Caco-2 (cell line): ENCODE data around the gene P2RX7. TPM values are rescaled to one million over a fixed set of nuclear protein-coding genes. Genes with fewer than 3 reads are reported as not detected.
A peak's percentile ranks its signal among the peaks of the same experiment; 100 is the strongest.

Experiments
- BruUV-seq: library from RNA; stranded (reverse); fragments of 400-500 nt; replicated peaks from 2 replicates; lab custom pipeline; 2021; lab: Mats Ljungman, UMichigan
- CTCF ChIA-PET: fragments of 300-600 bp; sonication (Branson Sonifier 250); formaldehyde crosslinking; loops from one replicate; lab custom pipeline; 2022; ENCODE audit warnings: antibody characterized with exemption; lab: Charles Lee
- POLR2A ChIA-PET: fragments of 300-600 bp; sonication (Branson Sonifier 250); formaldehyde crosslinking; loops from one replicate; lab custom pipeline; 2022; ENCODE audit warnings: antibody characterized with exemption; lab: Charles Lee
- DNase-seq, 2 experiments: peaks; one replicate each; pipeline versions ENCODE4 v3.0.0 to v3.0.0-alpha.2; 2020 to 2022
- H3K27me3 ChIP-seq: replicated peaks from 2 replicates; pipeline ENCODE4 v1.6.0; 2011; ENCODE audit warnings: low read length; ENCODE audit not compliant: control insufficient read depth, insufficient read depth
- H3K36me3 ChIP-seq: 2 replicates; pipeline ENCODE4 v1.5.1; 2011; ENCODE audit warnings: low read length; ENCODE audit not compliant: control insufficient read depth, insufficient read depth
- H3K4me1 ChIP-seq: fragments of 250-450 bp; sonication (Bioruptor Pico); 2 replicates; pipeline ENCODE4 v1.5.1; 2020; ENCODE audit warnings: mild to moderate bottlenecking
- H3K4me3 ChIP-seq: 2 replicates; pipeline ENCODE4 v1.5.1; 2011; ENCODE audit warnings: low read depth, mild to moderate bottlenecking, control low read depth, low read length
- H3K9me3 ChIP-seq: fragments of 250-450 bp; sonication (Bioruptor Pico); 2 replicates; pipeline ENCODE4 v1.5.1; 2020; ENCODE audit warnings: mild to moderate bottlenecking, moderate library complexity
- H3K27ac Mint-ChIP-seq: one replicate; pipeline ENCODE4 v1.8.0; 2022; ENCODE audit warnings: mixed read lengths; ENCODE audit not compliant: unreplicated experiment
- H3K27me3 Mint-ChIP-seq: one replicate; pipeline ENCODE4 v1.8.0; 2022; ENCODE audit warnings: mixed read lengths; ENCODE audit not compliant: insufficient read depth, unreplicated experiment
- H3K36me3 Mint-ChIP-seq: one replicate; pipeline ENCODE4 v1.8.0; 2022; ENCODE audit warnings: mild to moderate bottlenecking, mixed read lengths; ENCODE audit not compliant: insufficient read depth, unreplicated experiment
- H3K4me1 Mint-ChIP-seq: one replicate; pipeline ENCODE4 v1.8.0; 2022; ENCODE audit warnings: low read depth, mixed read lengths; ENCODE audit not compliant: unreplicated experiment
- H3K4me3 Mint-ChIP-seq: one replicate; pipeline ENCODE4 v1.8.0; 2022; ENCODE audit warnings: mild to moderate bottlenecking, moderate library complexity, mixed read lengths; ENCODE audit not compliant: unreplicated experiment
- H3K9me3 Mint-ChIP-seq: one replicate; pipeline ENCODE4 v1.8.0; 2022; ENCODE audit warnings: mixed read lengths; ENCODE audit not compliant: unreplicated experiment
- intact Hi-C: fragments of 100-400 bp; cut with micrococcal nuclease; formaldehyde crosslinking; loops from one replicate; pipeline ENCODE4 v1.10.0; 2022; ENCODE audit not compliant: unreplicated experiment
- total RNA-seq: library from RNA; stranded (reverse); gene quantifications from 2 replicates; pipeline ENCODE4 v1.2.3, GENCODE V29; 2022
- TF ChIP-seq, protein P1 (sequence below), 2 experiments: fragments of 200-600 bp in 1 of 2; IDR thresholded peaks; 1 replicate in 1 of 2; 2 replicates in 1 of 2; pipeline versions ENCODE4 v1.5.1 to v1.8.0; 2011 to 2022; ENCODE audit warnings: antibody characterized with exemption in 1 of 2, control low read depth in 1 of 2, inconsistent platforms in 1 of 2, low read depth in 1 of 2, low read length in 1 of 2, mild to moderate bottlenecking in 1 of 2, moderate library complexity in 1 of 2; ENCODE audit not compliant: insufficient read depth in 1 of 2, severe bottlenecking in 1 of 2, unreplicated experiment in 1 of 2

P2RX7 gene
- total RNA-seq, 1 experiment from 2014 or later = not detected

DNA sequence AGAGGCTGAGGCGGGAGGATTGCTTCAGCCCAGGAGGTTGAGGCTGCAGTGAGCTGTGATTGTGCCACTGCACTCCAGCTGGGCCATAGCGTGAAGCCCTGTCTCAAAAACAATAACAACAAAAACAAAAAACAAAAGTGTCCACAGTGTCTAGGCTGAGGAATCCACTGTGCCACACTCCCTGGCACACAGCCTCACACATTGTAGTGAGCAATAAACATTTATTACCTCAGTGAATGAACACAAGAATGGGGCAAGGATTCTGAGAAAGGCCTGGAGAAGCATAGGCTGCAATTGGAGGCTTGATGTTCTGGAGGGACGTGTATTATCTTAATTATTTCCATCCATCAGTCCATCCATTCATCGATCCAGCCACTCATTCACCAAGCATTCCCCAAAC, 17.1 kb upstream of the P2RX7 start:
- ChIA-PET CTCF (no interaction called here), POLR2A (interaction anchor here (0.7 kb wide), 1 partner anchor 405 kb away, joined by 3 read pairs; no protein-coding TSS in a partner anchor)
- Mint-ChIP-seq H3K27ac (no peak overlapping the region), H3K36me3 (no peaks in the 10 kb centered on the region), H3K4me1 (no peaks in the 10 kb centered on the region), H3K4me3 (no peak overlapping the region), H3K9me3 (no peaks in the 10 kb centered on the region), H3K27me3 (no peaks in the 10 kb centered on the region)
- Histone ChIP-seq H3K36me3 (no peaks in the 10 kb centered on the region), H3K9me3 (no peaks in the 10 kb centered on the region), H3K27me3 (no peaks in the 10 kb centered on the region), H3K4me3 (no peak overlapping the region), H3K4me1 (peaks cover 12% of the 10 kb centered on the region; the same call in 1 of the 2 replicates)
- TF ChIP-seq, protein P1, sequence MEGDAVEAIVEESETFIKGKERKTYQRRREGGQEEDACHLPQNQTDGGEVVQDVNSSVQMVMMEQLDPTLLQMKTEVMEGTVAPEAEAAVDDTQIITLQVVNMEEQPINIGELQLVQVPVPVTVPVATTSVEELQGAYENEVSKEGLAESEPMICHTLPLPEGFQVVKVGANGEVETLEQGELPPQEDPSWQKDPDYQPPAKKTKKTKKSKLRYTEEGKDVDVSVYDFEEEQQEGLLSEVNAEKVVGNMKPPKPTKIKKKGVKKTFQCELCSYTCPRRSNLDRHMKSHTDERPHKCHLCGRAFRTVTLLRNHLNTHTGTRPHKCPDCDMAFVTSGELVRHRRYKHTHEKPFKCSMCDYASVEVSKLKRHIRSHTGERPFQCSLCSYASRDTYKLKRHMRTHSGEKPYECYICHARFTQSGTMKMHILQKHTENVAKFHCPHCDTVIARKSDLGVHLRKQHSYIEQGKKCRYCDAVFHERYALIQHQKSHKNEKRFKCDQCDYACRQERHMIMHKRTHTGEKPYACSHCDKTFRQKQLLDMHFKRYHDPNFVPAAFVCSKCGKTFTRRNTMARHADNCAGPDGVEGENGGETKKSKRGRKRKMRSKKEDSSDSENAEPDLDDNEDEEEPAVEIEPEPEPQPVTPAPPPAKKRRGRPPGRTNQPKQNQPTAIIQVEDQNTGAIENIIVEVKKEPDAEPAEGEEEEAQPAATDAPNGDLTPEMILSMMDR (IDR thresholded peaks at IDR 0.05; ENCODE audit: insufficient read depth in 1 of 2, low read depth in 1 of 2, low read length in 1 of 2, severe bottlenecking in 1 of 2, unreplicated experiment in 1 of 2) = no peak
- no peak for DNase-seq
- BruUV-seq = no TSS peak
- intact Hi-C loops = no loop called here

DNA sequence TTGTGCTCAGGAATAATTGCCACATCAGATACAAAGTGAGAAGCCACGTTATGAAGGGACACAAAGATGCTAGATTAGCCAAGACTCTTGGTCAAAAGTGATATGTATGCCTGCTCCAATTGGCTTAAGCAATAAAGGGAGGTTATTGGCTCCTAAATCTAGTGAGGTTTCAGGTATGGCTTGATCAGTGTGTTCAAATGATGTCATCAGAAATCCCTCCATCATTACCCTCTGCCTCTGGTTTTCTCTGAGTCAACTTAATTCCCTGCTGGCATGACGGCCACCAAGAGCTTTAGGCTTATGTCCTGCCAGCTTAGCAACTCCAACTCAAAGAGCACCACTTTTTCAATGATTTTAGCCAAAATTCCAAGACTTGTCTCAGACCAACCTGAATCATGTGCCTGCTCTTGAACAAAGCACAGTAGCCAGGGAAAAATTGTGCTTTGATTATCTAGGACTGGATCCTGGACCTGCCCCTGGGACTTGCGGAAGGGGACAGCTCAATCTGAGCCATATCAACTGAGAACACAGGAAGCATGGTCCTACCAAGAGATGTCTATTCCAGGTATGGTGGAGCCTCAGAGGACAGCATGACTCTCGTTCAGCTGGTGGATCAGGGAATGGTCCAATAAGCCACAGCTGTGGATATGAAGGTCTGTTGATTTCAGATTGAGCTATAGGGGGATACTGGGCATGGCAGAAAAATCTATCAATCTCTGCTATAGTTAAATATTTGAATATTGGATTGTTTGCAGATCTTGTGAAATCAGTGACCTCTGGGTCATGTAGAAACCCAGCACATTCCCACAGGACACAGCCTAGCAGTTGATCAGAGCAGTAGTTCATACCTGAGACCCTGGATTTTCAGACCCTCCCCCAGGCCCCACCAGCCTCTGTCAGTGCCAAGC, 16.1 kb upstream of the P2RX7 start:
- DNase-seq = peak in 1 of 2 experiments; percentile 47
- Mint-ChIP-seq H3K9me3 (no peaks in the 10 kb centered on the region), H3K4me3 (no peak overlapping the region), H3K27me3 (no peaks in the 10 kb centered on the region), H3K27ac (no peak overlapping the region), H3K36me3 (no peaks in the 10 kb centered on the region), H3K4me1 (no peaks in the 10 kb centered on the region)
- Histone ChIP-seq H3K27me3 (no peaks in the 10 kb centered on the region), H3K36me3 (no peaks in the 10 kb centered on the region), H3K4me1 (peaks cover 12% of the 10 kb centered on the region; the same call in 1 of the 2 replicates), H3K4me3 (no peak overlapping the region), H3K9me3 (no peaks in the 10 kb centered on the region)
- intact Hi-C loops = loop anchor here (1.0 kb wide), 1 partner anchor 47 kb away; no protein-coding TSS in a partner anchor
- no TSS peak for BruUV-seq
- POLR2A ChIA-PET = no interaction called here
- CTCF ChIA-PET = interaction anchor here (0.7 to 1.4 kb wide), 2 partner anchors 107 to 468 kb away, joined by 3 read pairs; no protein-coding TSS in a partner anchor
- TF ChIP-seq, protein P1 (IDR thresholded peaks at IDR 0.05; ENCODE audit: insufficient read depth in 1 of 2, low read depth in 1 of 2, low read length in 1 of 2, severe bottlenecking in 1 of 2, unreplicated experiment in 1 of 2) = no peak

DNA sequence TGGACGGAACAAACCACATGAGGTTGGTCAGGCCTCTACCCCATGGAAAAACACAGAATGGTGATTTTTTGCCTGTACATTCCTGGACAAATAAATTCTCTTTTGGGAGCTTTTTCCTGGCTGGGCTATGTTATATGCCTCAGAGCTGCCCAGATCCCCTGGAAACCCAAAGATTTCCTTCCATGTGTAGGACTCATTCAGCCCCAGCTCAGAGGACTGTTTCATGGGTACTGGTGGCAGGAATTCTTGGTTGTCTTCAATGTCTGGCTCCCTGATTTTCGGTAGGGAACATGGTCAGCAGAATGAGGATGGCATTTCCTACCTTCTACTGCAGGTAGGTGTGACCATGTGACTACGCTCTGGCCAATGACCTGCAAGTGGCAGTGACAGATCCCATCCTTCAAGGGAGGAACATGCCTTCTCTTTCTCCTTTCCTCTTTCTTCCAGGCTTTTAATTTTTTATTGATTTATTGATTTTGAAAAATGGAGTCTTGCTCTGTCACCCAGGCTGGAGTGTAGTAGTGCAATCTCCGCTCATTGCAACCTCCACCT, 15.4 kb upstream of the P2RX7 start:
- peaks cover 12% of the 10 kb centered on the region; the same call in 1 of the 2 replicates for H3K4me1 ChIP-seq
- H3K4me3 ChIP-seq = no peak overlapping the region
- Mint-ChIP-seq H3K4me3 (no peak overlapping the region), H3K9me3 (no peaks in the 10 kb centered on the region), H3K36me3 (no peaks in the 10 kb centered on the region), H3K27me3 (no peaks in the 10 kb centered on the region), H3K27ac (no peak overlapping the region), H3K4me1 (no peaks in the 10 kb centered on the region)
- no peaks in the 10 kb centered on the region for H3K27me3 ChIP-seq
- no peaks in the 10 kb centered on the region for H3K36me3 ChIP-seq
- no TSS peak for BruUV-seq
- no peak for DNase-seq
- intact Hi-C loops = no loop called here
- ChIA-PET POLR2A (no interaction called here), CTCF (interaction anchor here (0.7 to 1.4 kb wide), 2 partner anchors 106 to 468 kb away, joined by 3 read pairs; no protein-coding TSS in a partner anchor)
- H3K9me3 ChIP-seq = no peaks in the 10 kb centered on the region
- TF ChIP-seq, protein P1 (IDR thresholded peaks at IDR 0.05; ENCODE audit: insufficient read depth in 1 of 2, low read depth in 1 of 2, low read length in 1 of 2, severe bottlenecking in 1 of 2, unreplicated experiment in 1 of 2) = no peak
